ENCODE data around the gene CRYBB2. TPM values are rescaled to one million over a fixed set of nuclear protein-coding genes. Genes with fewer than 3 reads are reported as not detected.

The CRYBB2 gene
- total RNA-seq, 1 donor from 2014 or later: not detected

Other genes starting within 250 kb of the CRYBB2 start
- 0.74 TPM for gene CRYBB3, start 19.8 kb upstream of the CRYBB2 start, total RNA-seq